D721Med (cell line): ENCODE results near the gene SERPINI1.
"Not testable (repeated sequence)": the region's sequence is repeated elsewhere in the genome, so short reads cannot be mapped to it uniquely, and the experiment has no call there.

Experiments used
- DNase-seq: peaks from one replicate; pipeline ENCODE4 v3.0.0; 2011; ENCODE audit warnings: low spot score; ENCODE audit not compliant: insufficient read length
- FAIRE-seq: peaks from 2 replicates; lab custom pipeline; 2011; peaks lifted over from hg19 to GRCh38; lab: Jason Lieb, UNC
- CTCF ChIP-seq: IDR thresholded peaks from 2 replicates; pipeline ENCODE4 v1.5.1; 2012; ENCODE audit warnings: mild to moderate bottlenecking, control low read depth; ENCODE audit not compliant: insufficient read depth; ENCODE audit errors: missing control alignments

SERPINI1 gene

GRCh38 chr3:167821248-167821805, 85.8 kb downstream of the SERPINI1 start:
- no peak for TF ChIP-seq CTCF
- DNase-seq (no peak), FAIRE-seq (no peak)

- FAIRE-seq (no peak), DNase-seq (no peak)
- TF ChIP-seq CTCF: no peak
Observed at GRCh38 chr3:167823738-167824137, 88.2 kb downstream of the SERPINI1 start.

- not testable (repeated sequence) for FAIRE-seq, DNase-seq
Observed at GRCh38 chr3:167827588-167827987, 92.1 kb downstream of the SERPINI1 start.

- no peak for DNase-seq
- TF ChIP-seq CTCF: no peak
- no peak for FAIRE-seq
Observed at GRCh38 chr3:167829071-167829470, 93.5 kb downstream of the SERPINI1 start.

GRCh38 chr3:167830007-167830406, 94.5 kb downstream of the SERPINI1 start:
- no peak for TF ChIP-seq CTCF
- FAIRE-seq: no peak
- DNase-seq: no peak

- no peak for DNase-seq
- TF ChIP-seq CTCF: no peak
- FAIRE-seq: no peak
Observed at GRCh38 chr3:167835359-167835758, 99.8 kb downstream of the SERPINI1 start.

- FAIRE-seq (no peak), DNase-seq (no peak)
- no peak for TF ChIP-seq CTCF
Observed at GRCh38 chr3:167835953-167836352, 100.4 kb downstream of the SERPINI1 start.

- DNase-seq (no peak), FAIRE-seq (no peak)
- no peak for TF ChIP-seq CTCF
Observed at GRCh38 chr3:167837466-167837865, 101.9 kb downstream of the SERPINI1 start.
